B cell (primary cell): Measurements from ENCODE around the gene PLD5. TPM values are rescaled to one million over a fixed set of nuclear protein-coding genes. Genes with fewer than 3 reads are reported as not detected.

Experiments used
- ATAC-seq: fragments of 200-7000 bp; cut with Tn5 transposase; one replicate; pipeline ENCODE4 v1.10.0; 2021; ENCODE audit warnings: low read depth, mild to moderate bottlenecking, moderate number of reproducible peaks, moderate library complexity
- CTCF ChIA-PET: fragments of 350-600 bp; sonication (Branson Sonifier 250); formaldehyde crosslinking; loops from one replicate; lab custom pipeline; 2021; ENCODE audit warnings: antibody characterized with exemption, inconsistent platforms; lab: Charles Lee
- POLR2A ChIA-PET: fragments of 350-600 bp; sonication (Branson Sonifier 250); formaldehyde crosslinking; loops from one replicate; lab custom pipeline; 2021; ENCODE audit warnings: antibody characterized with exemption; lab: Charles Lee
- DNase-seq: peaks from one replicate; pipeline ENCODE4 v3.0.0; 2013
- H2AFZ ChIP-seq: 2 replicates; pipeline ENCODE4 v1.6.1; 2012; ENCODE audit warnings: mild to moderate bottlenecking, low read depth, low read length; ENCODE audit not compliant: insufficient read depth, poor library complexity, severe bottlenecking
- H3K27ac ChIP-seq, 2 donors: 1 replicate in 1 of 2; 2 replicates in 1 of 2; pipeline ENCODE4 v1.5.1; 2012 to 2013; ENCODE audit warnings: low read length in 2 of 2, mild to moderate bottlenecking in 2 of 2, moderate library complexity in 1 of 2
- H3K27me3 ChIP-seq, 4 experiments: fragments of 200-600 bp in 1 of 4; sonication (generic) in 1 of 4; replicated peaks in 1 of 4; 1 replicate in 2 of 4; 2 replicates in 2 of 4; pipeline versions ENCODE4 v1.6.1 to v1.7.0; 2013 to 2016; ENCODE audit warnings: low read length in 3 of 4, mild to moderate bottlenecking in 2 of 4, mixed read lengths in 1 of 4, moderate library complexity in 1 of 4; ENCODE audit not compliant: insufficient read depth in 4 of 4, control insufficient read depth in 3 of 4; ENCODE audit errors: control extremely low read depth in 1 of 4
- H3K36me3 ChIP-seq, 2 experiments: replicated peaks in 1 of 2; 1 replicate in 1 of 2; 2 replicates in 1 of 2; pipeline versions ENCODE4 v1.6.1 to v1.7.1; 2013; ENCODE audit warnings: low read length in 1 of 2; ENCODE audit not compliant: insufficient read depth in 2 of 2, control insufficient read depth in 1 of 2; ENCODE audit errors: control extremely low read depth in 1 of 2, extremely low read depth in 1 of 2
- H3K4me1 ChIP-seq, 2 donors: fragments of 200-600 bp in 1 of 2; sonication (generic) in 1 of 2; 1 replicate in 1 of 2; 2 replicates in 1 of 2; pipeline versions ENCODE4 v1.5.1 to v1.6.1; 2013 to 2017; ENCODE audit warnings: low read length in 2 of 2; ENCODE audit not compliant: control insufficient read depth in 2 of 2, insufficient read depth in 2 of 2
- H3K4me2 ChIP-seq: replicated peaks from 2 replicates; pipeline ENCODE3; 2012; ENCODE audit warnings: mild to moderate bottlenecking, low read depth, low read length; ENCODE audit not compliant: poor library complexity, severe bottlenecking
- H3K4me3 ChIP-seq, 5 experiments: fragments of 200-600 bp in 1 of 5; sonication (generic) in 1 of 5; 1 replicate in 3 of 5; 2 replicates in 2 of 5; pipeline versions ENCODE4 v1.5.1 to v1.7.0; 2011 to 2016; ENCODE audit warnings: low read length in 4 of 5, mild to moderate bottlenecking in 4 of 5, low read depth in 2 of 5, control low read depth in 1 of 5, moderate library complexity in 1 of 5; ENCODE audit not compliant: insufficient read depth in 1 of 5; ENCODE audit errors: control extremely low read depth in 1 of 5, extremely low read depth in 1 of 5
- H3K79me2 ChIP-seq: fragments of 200-600 bp; sonication (generic); one replicate; pipeline ENCODE4 v1.6.0; 2016; ENCODE audit warnings: low read length; ENCODE audit not compliant: control insufficient read depth, insufficient read depth
- H3K9ac ChIP-seq: fragments of 200-600 bp; sonication (generic); 2 replicates; pipeline ENCODE4 v1.6.1; 2017; ENCODE audit warnings: mild to moderate bottlenecking, low read length, moderate library complexity
- H3K9me3 ChIP-seq, 3 donors: one replicate each; pipeline versions ENCODE4 v1.6.1 to v1.7.1; 2013; ENCODE audit warnings: low read length in 2 of 3; ENCODE audit not compliant: control insufficient read depth in 2 of 3, insufficient read depth in 1 of 3; ENCODE audit errors: control extremely low read depth in 1 of 3
- H4K20me1 ChIP-seq: 2 replicates; pipeline ENCODE4 v1.6.0; 2012; ENCODE audit warnings: mild to moderate bottlenecking, low read length; ENCODE audit not compliant: insufficient read depth, control insufficient read depth, poor library complexity, severe bottlenecking
- H3K27ac Mint-ChIP-seq: one replicate; pipeline ENCODE4 v1.8.0; 2021; ENCODE audit warnings: mixed read lengths
- H3K27me3 Mint-ChIP-seq: one replicate; pipeline ENCODE4 v1.8.0; 2021; ENCODE audit warnings: mixed read lengths
- H3K4me1 Mint-ChIP-seq: one replicate; pipeline ENCODE4 v1.8.0; 2021; ENCODE audit warnings: mixed read lengths
- H3K4me3 Mint-ChIP-seq: one replicate; pipeline ENCODE4 v1.8.0; 2021; ENCODE audit warnings: mixed read lengths
- H3K9me3 Mint-ChIP-seq: one replicate; pipeline ENCODE4 v1.8.0; 2022; ENCODE audit warnings: mixed read lengths; ENCODE audit not compliant: insufficient read depth
- EZH2 ChIP-seq: IDR thresholded peaks from 2 replicates; pipeline ENCODE4 v1.6.1; 2012; ENCODE audit warnings: borderline replicate concordance, low read depth, mild to moderate bottlenecking, moderate library complexity, low read length; ENCODE audit not compliant: insufficient read depth, poor library complexity, severe bottlenecking
- WGBS: methylation state at CpG from one replicate; pipeline ENCODE4 v1.1.5; 2013; ENCODE audit warnings: missing lambda C conversion rate; ENCODE audit not compliant: insufficient coverage; 5-methylcytosine and 5-hydroxymethylcytosine counted together
- intact Hi-C: fragments of 100-400 bp; cut with micrococcal nuclease; formaldehyde crosslinking; loops from one replicate; pipeline ENCODE4 v1.10.0; 2022
- polyA plus RNA-seq: library from polyadenylated mRNA; depleted of rRNA; stranded (reverse); fragments of >200 nt; gene quantifications from 2 replicates; pipeline ENCODE4 v1.2.3, GENCODE V29; 2012
- total RNA-seq, 2 donors: library from RNA; stranded (reverse); fragments of 120-200 nt in 1 of 2; gene quantifications; 1 replicate in 1 of 2; 2 replicates in 1 of 2; pipeline versions ENCODE4 v1.2.3 to v1.2.4, GENCODE V29; 2013 to 2022
- TF ChIP-seq, protein P1 (sequence below): fragments of 200-600 bp; IDR thresholded peaks from one replicate; pipeline ENCODE4 v1.8.0; 2022; ENCODE audit warnings: antibody characterized with exemption, mild to moderate bottlenecking

The PLD5 gene
- total and polyA plus RNA-seq, 2 donors (not counting 1 experiment from before 2014, with no cell fraction given) = 0.37 to 1.9 TPM

DNA sequence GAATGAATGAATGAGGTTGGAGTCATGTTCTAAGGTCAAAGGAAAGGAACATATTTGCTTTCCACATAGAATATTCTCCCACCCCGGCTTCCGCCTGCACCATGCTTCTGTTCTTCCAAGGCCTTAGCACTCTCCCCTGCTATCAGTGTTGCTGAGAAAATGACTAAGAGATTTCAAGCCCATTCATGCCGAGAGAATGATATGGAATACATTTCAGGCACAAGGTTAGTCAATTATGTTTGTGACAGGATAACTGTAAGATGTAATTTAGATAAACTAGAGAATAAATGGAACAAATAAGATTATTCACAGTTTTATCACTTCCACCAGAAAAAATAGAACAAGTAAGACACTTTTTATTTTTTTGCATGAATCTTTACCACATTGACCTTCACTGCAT lies 122.6 kb downstream of the PLD5 start:
- H2AFZ ChIP-seq = no peak overlapping the region
- Mint-ChIP-seq H3K4me1 (no peaks in the 10 kb centered on the region), H3K4me3 (no peak overlapping the region), H3K27me3 (no peaks in the 10 kb centered on the region), H3K27ac (no peak overlapping the region), H3K9me3 (no peaks in the 10 kb centered on the region)
- no peak for TF ChIP-seq EZH2
- TF ChIP-seq, protein P1, sequence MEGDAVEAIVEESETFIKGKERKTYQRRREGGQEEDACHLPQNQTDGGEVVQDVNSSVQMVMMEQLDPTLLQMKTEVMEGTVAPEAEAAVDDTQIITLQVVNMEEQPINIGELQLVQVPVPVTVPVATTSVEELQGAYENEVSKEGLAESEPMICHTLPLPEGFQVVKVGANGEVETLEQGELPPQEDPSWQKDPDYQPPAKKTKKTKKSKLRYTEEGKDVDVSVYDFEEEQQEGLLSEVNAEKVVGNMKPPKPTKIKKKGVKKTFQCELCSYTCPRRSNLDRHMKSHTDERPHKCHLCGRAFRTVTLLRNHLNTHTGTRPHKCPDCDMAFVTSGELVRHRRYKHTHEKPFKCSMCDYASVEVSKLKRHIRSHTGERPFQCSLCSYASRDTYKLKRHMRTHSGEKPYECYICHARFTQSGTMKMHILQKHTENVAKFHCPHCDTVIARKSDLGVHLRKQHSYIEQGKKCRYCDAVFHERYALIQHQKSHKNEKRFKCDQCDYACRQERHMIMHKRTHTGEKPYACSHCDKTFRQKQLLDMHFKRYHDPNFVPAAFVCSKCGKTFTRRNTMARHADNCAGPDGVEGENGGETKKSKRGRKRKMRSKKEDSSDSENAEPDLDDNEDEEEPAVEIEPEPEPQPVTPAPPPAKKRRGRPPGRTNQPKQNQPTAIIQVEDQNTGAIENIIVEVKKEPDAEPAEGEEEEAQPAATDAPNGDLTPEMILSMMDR = no peak
- no peaks in the 10 kb centered on the region for H3K4me1 ChIP-seq
- H3K27ac ChIP-seq = no peak overlapping the region
- CTCF ChIA-PET = no interaction called here
- H3K36me3 ChIP-seq = no peaks in the 10 kb centered on the region
- ATAC-seq (no peak), DNase-seq (no peak)
- WGBS = no CpG with 5 or more reads among the region's 3 CpGs
- no peak overlapping the region for H3K4me2 ChIP-seq
- no peaks in the 10 kb centered on the region for H3K27me3 ChIP-seq
- intact Hi-C loops = no loop called here
- no peaks in the 10 kb centered on the region for H3K79me2 ChIP-seq
- no peaks in the 10 kb centered on the region for H4K20me1 ChIP-seq
- no peak overlapping the region for H3K9ac ChIP-seq
- H3K9me3 ChIP-seq = peaks cover 0 to 4% (median 0%) of the 10 kb centered on the region in 3 donors
- no peak overlapping the region for H3K4me3 ChIP-seq
- POLR2A ChIA-PET = no interaction called here

DNA sequence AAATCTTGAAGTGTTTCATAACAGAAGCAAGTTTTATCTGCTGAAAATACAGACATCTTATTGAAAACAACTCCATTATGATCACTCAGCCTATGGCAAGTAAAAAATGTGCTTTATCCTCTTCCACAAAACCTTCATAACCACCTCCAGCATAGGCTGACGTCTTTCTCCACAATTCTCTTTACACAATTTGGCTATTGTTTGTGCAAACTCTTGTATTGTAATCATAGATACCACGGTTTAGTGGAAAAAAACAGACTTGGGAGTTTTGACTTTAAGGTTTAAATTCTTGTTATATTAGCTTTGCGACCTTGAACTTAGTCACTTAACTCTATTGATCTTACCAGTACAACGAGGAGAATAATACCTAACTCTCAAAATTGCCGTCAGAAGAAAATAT lies 126.1 kb downstream of the PLD5 start:
- H3K4me3 ChIP-seq = no peak overlapping the region
- no peak overlapping the region for H3K27ac ChIP-seq
- Mint-ChIP-seq H3K27ac (no peak overlapping the region), H3K27me3 (no peaks in the 10 kb centered on the region), H3K9me3 (no peaks in the 10 kb centered on the region), H3K4me3 (no peak overlapping the region), H3K4me1 (no peaks in the 10 kb centered on the region)
- H2AFZ ChIP-seq = no peak overlapping the region
- no peaks in the 10 kb centered on the region for H3K4me1 ChIP-seq
- H3K4me2 ChIP-seq = no peak overlapping the region
- H3K36me3 ChIP-seq = no peaks in the 10 kb centered on the region
- ChIA-PET POLR2A (no interaction called here), CTCF (no interaction called here)
- WGBS = 100% methylated on average over 2 of the region's 5 CpGs
- H3K27me3 ChIP-seq = no peaks in the 10 kb centered on the region
- no peak for TF ChIP-seq EZH2
- TF ChIP-seq, protein P1 = no peak
- intact Hi-C loops = no loop called here
- no peak overlapping the region for H3K9ac ChIP-seq
- DNase-seq (no peak), ATAC-seq (no peak)
- H3K9me3 ChIP-seq = peaks cover 0 to under 1% (median 0%) of the 10 kb centered on the region in 3 donors
- H4K20me1 ChIP-seq = no peaks in the 10 kb centered on the region
- no peaks in the 10 kb centered on the region for H3K79me2 ChIP-seq
